NCI-H1105 treated with DMSO at 0.1 percent for 48 hours (cell line): Measurements from ENCODE around the gene AMOTL1.

ENCODE experiments used
- DNase-seq: peaks from one replicate; lab custom pipeline; 2025; lab: John Stamatoyannopoulos, UW

Gene AMOTL1, protein sequence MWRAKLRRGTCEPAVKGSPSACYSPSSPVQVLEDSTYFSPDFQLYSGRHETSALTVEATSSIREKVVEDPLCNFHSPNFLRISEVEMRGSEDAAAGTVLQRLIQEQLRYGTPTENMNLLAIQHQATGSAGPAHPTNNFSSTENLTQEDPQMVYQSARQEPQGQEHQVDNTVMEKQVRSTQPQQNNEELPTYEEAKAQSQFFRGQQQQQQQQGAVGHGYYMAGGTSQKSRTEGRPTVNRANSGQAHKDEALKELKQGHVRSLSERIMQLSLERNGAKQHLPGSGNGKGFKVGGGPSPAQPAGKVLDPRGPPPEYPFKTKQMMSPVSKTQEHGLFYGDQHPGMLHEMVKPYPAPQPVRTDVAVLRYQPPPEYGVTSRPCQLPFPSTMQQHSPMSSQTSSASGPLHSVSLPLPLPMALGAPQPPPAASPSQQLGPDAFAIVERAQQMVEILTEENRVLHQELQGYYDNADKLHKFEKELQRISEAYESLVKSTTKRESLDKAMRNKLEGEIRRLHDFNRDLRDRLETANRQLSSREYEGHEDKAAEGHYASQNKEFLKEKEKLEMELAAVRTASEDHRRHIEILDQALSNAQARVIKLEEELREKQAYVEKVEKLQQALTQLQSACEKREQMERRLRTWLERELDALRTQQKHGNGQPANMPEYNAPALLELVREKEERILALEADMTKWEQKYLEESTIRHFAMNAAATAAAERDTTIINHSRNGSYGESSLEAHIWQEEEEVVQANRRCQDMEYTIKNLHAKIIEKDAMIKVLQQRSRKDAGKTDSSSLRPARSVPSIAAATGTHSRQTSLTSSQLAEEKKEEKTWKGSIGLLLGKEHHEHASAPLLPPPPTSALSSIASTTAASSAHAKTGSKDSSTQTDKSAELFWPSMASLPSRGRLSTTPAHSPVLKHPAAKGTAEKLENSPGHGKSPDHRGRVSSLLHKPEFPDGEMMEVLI

DNA sequence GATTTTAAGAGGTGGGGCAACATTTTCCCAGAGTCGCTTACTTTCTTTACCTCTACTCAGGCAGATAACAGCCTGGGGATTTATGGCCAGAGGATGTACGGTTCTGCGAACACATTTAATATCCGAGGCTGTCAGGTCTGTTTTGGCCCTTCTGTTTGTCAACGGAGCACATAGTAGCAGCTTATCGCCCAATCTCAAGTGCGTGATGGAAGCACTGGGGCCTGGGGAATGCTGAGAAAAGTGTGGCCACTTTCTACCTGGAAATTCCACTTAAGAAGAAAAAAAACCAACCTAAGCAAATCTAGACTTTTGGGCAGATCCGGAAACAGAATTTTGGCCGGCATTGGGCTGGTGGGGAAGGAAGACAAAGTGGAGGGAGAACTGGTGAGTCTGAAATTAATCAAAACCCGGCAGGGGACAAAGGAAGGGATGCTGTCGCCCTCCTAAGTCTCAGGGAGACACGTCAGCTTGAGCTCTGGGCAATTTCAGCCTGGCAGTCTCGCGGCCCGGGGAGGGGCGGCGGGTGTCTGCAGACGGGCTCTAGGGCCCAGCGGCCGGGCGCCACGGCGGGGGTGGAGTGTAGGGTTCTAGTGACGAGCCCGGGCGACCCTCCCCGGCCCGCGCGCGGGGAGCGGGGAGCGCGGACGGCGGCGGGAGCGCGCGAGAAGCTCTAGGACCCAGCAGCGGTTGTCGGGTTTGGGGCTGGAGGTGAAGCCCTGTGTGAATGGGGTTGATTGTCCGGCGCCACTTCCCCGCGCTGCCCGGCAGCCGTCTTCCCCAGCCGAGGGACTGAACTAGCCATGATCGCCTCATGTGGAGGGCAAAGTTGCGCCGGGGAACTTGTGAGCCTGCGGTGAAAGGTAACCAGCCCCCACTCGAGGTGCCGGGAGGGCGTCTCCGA lies at the start of gene AMOTL1:
AMOTL1 (plus strand) TSS at position 656 of the 901 bp plus-strand sequence; CDS start at position 812, 156 bp downstream.
- DNase-seq, result peak; percentile 95

DNA sequence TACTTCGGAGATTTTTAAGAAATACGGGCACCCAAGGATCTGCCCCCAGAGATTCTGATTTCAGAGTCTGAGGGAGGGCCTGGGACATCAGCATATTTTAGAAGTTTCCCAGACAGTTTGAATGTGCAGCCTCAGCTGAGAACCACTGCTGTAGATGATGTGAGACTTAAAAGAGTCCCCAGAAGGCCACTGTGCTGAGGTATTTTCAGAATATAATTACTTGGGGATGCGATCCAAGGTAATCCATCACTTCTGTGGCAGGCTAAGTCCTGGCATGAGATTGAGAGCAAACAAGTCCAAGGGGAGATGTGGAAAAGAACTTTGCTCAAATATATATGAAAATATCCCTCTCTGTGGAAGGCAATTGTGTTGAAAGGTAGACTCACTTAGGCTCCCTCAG lies 48.3 kb upstream of the AMOTL1 start:
- no peak for DNase-seq

DNA sequence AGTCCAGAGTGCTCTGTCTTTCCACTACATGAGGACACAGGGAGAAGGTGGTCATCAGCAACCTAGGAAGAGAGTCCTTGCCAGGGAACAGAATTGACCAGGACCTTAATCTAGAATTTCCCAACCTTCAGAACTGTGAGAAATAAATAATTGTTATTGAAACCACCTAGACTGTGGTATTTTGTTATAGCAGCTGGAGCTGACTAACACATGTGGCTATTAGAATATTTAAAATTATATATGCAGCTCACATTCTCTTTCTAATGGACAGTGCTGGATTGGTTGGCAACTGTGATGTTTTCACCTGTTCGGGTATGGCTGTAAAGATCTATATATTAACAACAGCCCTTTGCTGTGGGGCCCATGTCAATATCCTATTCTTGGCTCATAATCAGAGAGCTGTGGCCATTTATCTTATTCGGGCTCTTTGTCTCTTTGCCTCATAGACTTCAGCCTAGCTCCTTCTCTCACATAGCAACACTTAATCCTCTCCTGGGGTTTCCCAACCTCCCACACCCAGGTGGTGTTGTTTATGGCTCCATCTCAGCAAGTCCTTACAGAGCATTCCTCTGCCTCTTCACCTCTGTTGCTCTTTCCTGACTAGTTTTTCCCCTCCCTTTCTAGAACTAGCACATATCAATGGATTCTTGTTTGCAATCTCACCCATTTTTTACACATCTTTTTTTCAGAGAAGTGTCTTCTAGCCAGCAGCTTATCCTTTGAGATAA lies 46.4 kb upstream of the AMOTL1 start:
- DNase-seq, result no peak

DNA sequence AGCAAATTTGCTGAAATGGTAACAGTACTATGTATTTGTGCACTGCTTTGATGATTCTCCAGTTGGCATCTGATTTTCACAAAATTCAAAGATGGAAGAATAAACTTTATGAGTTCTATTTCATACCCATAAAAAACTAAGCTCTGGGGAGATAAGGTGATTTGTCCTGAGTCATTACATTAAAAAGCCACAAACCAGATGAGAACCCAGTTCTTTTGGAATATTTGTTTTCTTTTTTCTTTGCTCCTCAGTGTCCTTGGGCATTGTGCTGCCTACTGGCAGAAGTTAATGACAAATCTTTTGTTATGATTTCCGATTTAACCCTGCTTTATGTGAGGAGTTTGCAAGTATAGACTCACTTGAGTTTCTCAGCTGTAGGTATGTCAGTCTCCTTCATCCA lies 45.4 kb upstream of the AMOTL1 start:
- DNase-seq, result no peak

DNA sequence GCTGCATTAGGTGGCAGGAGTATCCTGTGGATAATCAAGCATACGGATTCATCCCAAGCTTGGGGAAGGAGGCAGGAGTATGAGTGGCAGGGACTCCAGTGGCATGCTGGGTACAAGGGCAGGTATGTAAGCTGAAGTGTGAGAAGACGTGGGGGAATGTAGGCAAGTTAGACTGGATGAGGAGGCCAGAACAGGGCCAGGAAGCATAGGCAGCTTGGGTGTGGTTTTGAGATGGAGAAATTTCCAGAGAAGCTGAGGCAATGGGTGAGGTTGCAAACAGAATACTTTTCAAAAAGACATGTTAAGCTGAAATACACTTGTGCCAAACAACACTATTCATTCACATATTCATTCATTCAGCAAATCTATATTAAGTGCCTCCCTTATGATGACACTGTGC lies 43.1 kb upstream of the AMOTL1 start:
- no peak for DNase-seq

DNA sequence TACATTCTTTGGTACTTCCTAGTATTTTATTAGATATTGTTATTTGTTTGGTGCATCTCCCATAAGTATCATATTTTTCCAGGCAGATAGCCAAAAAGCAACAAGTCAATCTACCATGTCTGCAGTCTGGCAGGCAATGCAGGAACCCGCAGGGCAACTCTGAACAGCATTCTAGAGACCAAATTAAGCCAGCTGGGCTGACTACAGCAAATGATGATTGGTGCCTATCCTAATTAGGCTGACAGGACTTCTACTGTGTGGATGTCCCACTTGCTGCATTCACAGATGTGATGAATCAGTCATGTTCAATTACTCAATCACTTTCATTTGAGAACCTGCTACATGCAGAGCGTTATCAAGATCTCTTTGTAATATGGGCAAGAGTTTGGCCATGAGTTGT lies 40.3 kb upstream of the AMOTL1 start:
- DNase-seq, result peak; percentile 73

DNA sequence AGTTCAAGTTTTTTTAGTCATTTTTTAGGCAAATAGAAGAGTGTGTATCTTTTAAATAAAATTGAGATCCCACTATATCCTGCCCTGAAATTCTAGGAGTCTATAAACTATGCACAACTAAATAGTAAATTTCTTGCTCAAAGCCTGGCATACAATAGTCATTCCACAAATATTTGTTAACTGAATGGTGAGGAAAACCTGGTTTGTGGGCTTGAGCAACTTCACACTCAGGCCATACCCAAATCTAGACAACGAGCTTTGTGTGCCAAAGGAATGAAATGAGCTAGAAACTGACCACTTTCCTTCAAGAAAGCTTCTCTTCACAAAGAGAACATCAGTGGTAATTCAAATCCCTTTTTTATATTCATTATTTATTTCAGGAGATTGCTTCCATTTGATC lies 39.6 kb upstream of the AMOTL1 start:
- no peak for DNase-seq

DNA sequence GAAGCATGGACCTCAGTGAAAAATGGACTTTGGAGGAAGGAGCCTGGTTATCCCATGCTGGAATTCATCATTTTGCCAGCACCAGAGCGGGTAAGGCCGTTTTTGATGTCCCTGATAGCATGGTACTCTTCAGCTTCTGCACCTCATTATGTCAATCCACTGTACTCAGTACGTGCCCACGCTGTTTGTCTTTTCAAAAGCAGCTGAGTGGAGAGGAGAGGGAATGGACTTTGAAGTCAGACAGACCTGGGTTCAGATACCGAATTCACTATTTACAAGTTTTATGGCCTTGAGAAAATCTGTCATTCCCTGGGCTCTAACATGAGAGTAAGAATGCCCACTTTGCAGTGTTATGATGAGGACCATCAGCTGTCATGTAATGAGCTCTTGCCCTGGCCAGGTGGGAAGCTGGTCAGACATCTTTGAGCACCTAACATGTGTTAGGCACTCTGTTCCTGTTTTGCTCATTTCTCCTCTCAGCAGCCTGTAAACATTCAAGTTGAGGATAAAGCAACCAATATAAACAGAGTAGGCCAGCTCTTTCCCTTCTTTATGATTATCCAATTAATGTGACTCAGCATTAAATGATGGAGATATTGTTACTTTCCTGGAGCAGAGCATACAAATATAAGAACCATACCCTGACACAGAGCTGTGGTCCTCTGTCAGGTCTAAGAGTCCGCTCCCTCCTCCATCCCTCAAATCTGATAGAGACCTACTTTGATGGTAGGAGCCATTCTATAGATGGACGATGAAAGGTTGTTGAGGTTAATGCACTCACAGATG lies 39.0 kb upstream of the AMOTL1 start:
- DNase-seq, result no peak

DNA sequence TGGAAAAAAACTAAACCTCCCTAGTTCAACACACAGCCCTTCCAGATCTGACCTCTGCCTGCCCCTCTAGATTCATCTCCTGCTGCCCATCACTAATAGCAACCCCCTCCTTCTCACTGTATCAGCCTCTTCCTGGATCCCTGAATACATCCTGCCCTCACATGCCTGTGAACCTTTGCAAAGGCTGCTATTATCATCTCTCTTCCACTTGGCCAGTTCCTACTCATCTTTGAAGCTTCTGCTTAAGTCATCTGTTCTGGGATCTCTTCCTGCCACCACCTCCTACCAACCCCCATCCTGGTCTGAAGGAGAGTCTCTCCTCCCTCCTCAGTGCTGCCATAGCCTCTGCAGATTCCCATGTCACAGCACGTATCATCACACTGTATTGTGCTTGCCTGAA lies 38.0 kb upstream of the AMOTL1 start:
- no peak for DNase-seq

DNA sequence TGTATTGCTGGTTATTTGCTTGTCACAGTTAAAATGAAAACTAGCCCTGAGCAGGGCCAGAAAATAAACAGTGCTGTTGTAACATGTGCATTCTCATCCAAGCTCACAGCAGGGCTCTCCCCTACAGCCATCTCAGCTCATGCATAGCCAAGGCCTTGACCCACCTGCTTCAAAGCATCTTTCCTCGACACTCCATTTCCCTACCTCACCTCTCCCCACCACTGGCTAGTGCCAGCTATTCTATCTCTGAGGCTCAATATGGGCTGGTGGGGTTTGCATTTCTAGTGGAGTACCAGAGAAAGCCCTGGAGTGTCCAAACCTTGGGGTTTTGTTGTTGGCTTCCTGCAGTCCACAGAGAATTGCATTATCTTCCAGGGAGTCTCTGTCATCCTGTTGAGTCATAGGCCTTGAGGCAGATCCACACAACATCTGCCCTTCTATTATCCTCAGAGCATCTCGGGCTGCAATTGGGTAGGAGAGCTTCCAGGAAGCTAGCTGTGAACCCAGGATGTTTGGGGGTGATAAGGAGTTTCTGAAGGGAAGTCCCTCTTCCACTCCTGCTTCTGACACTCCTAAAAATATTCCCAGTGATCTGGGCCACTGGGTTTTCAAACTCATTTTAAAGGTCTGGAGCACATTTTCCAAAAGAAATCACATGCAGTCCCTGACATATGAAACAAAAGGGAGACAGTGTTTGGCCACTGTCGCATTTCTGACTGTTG lies 36.1 kb upstream of the AMOTL1 start:
- no peak for DNase-seq

DNA sequence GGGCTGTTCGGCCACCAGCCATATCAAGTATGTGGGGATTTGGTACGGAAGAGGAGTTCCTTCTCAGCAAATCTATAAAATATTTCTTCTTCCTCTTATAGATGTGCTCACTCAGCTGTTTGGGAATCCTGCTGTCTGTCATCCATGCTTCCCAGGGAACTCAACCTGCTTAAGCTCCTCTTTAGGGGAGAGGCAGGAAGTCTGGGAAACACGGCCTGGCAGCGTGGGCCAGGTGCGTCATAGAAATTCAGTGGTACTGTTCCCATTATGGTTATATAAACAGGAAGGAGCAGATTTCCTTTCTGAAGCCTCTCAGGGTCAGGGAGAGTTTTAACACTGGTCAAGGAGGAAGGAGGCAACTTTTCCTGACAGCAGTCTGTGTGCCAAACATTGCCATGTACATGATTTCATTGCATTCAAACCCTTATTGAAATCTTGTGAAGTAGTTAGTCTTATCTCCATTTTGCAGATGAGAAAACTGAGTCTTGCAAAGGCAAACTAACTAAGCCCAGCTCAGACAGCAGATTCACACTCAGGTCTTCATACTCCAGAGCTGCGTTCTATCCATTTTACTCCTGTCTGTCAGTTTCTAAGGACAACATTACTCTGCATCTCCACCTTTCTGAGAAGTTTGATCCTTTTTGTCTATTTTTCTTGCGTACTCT lies 35.4 kb upstream of the AMOTL1 start:
- no peak for DNase-seq

DNA sequence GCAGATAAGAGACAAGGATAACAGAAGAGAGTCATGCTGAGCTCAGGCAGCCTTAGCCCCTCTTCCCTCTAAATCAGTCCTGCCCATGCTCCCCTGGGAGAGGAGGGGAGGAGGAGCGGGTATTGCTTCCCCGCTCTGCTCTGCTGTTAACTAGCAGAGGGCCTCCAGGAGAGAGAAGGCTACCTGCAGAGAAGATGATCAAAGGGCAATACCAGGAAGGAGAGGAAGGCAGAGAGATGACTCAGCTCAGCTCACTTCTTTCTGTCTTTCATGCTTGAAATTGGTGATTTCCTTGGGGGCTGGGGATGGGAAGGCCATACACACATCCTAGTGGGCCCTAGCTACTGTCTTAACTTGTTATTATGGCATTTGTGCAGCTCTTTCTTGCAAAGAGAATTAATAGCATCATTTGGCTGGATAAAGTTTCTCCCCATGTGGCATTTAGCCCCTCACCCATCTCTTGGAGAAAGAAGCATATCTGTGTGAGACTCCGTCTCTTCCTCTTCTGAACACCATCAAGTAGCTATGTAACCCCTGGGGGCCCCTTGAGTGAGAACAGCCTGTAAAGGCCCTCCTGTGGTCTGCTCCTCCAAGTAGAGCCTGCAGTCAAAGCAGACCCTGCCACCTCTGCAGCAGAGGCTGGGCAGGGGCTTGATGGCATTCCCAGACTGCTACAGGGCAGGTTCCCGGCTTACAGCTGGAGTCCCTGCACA lies 33.4 kb upstream of the AMOTL1 start:
- no peak for DNase-seq

DNA sequence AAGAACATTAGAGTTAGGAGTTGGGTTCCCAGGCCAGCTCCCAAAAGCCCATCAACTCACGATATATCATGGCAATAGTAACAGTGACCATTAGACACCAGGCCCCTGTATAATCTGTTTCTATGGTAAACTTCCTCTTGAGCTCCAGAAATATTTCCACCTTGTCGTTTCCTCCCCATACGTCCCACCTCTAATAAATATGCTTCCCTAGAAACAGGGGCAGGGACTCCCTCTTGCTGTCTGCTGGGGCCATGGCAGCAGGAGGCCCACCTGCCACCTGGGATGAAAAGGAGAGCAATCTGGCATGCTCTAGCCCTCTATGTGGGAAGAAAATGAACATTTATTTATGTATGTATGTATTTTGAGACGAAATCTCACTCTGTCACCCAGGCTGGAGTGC lies 32.2 kb upstream of the AMOTL1 start:
- DNase-seq, result no peak

DNA sequence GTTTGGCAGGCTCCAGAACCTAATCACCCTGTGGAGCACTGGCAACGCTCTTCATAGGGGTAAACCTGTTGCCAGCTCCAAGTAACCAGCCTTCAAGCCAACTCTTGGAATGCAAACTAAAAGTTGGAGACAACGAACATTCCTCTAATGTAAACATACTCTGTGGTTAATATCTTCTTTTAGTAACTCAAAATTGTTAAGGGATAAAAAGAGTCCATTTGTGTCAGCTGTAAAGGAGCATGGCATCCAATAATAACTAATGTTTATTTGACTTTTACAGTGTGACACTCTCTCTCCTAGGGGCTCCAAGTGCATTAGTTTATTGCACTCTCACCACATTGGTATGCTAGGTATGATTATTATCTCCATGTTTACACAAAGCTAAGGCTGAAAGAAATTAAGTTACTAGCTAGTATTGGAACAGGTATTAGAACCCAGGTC lies 31.0 kb upstream of the AMOTL1 start:
- no peak for DNase-seq

DNA sequence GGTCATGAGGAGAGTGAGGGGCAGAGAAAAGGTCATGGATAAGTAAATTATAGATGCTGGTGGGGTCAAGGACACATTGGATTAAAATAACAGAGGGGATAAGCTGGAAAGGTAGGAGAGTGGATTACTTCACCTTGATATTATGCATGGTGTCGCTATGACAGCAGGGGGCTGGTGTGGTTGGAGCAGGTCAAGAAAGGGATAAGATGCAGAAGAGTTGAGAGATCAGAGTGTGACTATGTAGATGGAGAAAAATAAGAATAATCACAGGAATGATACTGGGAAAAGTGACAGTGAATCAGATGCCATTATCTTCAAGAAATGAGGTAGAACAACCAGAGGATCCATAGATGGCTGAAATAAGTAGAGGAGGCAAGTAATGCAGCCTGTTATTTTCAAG lies 29.4 kb upstream of the AMOTL1 start:
- no peak for DNase-seq

DNA sequence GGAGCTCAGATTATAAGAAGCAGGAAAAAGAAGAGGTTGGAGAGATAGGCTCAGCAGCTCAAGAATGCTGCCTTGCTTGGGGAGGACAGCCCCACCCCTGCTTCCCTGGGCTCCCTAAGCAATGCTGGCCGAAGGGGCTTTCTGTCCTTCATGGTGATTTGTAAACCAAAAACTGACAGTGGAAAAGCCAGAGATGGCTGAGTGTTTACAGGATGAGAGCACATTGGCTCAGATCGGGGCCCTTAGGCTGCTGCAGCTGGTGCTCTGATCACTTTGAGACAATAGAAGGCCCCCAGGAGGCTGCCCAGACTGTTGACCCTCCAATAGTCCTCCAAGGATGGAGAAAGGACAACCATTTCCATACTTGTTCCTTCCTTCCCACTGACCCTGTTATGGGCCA lies 28.8 kb upstream of the AMOTL1 start:
- DNase-seq, result no peak

DNA sequence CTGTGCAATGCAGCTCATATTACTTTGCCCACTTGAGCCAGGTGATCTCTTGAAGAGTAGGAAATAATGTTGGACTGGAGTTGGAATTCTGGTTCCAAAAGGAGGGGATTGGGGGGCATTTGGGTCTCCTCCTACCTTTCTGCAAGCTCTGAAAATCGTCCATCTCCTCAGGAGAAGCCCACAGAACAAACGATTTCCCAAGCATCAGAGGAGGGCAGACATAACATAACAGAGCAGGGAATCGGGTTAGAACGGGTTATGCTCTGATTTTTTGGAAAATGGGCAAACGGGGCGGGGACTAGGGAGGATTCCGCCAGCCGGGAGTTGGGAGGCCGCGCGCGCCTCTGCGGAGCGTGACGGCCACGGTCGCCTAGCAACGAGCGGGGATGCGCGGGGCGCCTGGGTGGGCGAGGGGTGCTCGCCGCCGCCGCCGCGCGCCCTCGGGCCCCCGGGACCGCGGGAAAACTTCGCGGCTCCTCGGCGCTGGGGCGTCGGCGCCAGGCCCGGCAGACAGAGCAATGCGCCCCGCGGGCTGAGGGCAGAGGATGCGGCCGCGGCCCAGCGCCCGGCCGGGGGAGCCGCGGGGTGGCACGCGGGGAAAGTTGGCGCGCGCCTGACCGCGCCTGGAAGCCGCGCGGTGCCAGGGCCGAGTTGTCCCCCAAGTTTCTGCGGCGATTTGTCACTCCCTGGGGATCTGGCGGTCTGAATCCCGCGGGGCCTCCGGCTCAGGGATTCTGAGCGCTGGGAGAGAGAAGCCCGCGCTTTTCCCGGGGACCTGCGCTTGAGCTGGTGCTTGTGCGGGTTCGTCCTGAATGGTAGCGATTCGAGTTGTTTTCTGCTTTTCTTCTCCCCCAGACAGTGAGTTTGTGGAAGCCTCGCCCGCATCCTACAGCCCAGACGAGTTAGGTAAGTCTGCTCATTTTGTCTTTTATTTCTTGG lies 27.8 kb upstream of the AMOTL1 start:
- peak; percentile 73 for DNase-seq
